Lower lobe of right lung (tissue), 2 donors: ENCODE results near the gene RBFA. TPM values are rescaled to one million over a fixed set of nuclear protein-coding genes. Genes with fewer than 3 reads are reported as not detected.

Experiments
- ATAC-seq, 2 donors: fragments of 200-7000 bp; cut with Tn5 transposase; one replicate each; pipeline ENCODE4 v1.9.1; 2020 to 2022; ENCODE audit warnings: mild to moderate bottlenecking in 2 of 2, moderate library complexity in 2 of 2
- DNase-seq: peaks from one replicate; pipeline ENCODE4 v3.0.0-alpha.2; 2020
- H3K27ac ChIP-seq: fragments of 200-600 bp; one replicate; pipeline ENCODE4 v1.8.0; 2022
- H3K27me3 ChIP-seq: fragments of 200-600 bp; one replicate; pipeline ENCODE4 v1.8.0; 2022; ENCODE audit warnings: low read depth
- H3K36me3 ChIP-seq: fragments of 200-600 bp; one replicate; pipeline ENCODE4 v1.8.0; 2022; ENCODE audit warnings: mild to moderate bottlenecking
- H3K4me1 ChIP-seq: fragments of 200-600 bp; one replicate; pipeline ENCODE4 v1.8.0; 2022
- H3K4me3 ChIP-seq: fragments of 200-600 bp; one replicate; pipeline ENCODE4 v1.8.0; 2022; ENCODE audit warnings: mild to moderate bottlenecking
- H3K9me3 ChIP-seq: fragments of 200-600 bp; one replicate; pipeline ENCODE4 v1.8.0; 2022
- intact Hi-C: fragments of 100-400 bp; cut with DNase I; formaldehyde crosslinking; loops from one replicate; pipeline ENCODE4 v1.11.0; 2022
- total RNA-seq: library from RNA; stranded (reverse); fragmentation: NEBNext Ultra II Directional; extraction: Animal tissue kit (Norgen Biotek cat#: 25700); gene quantifications from one replicate; pipeline ENCODE4 v1.2.1, GENCODE V29; 2021
- TF ChIP-seq, protein P1 (sequence below): fragments of 200-600 bp; IDR thresholded peaks from one replicate; pipeline ENCODE4 v1.8.0; 2022; ENCODE audit warnings: antibody characterized with exemption, mild to moderate bottlenecking
- donor health status: DM: no; HTN: yes; CAD: no; lungs with severe emphysema.

The RBFA gene
- total RNA-seq, 1 donor from 2014 or later: 14.8 TPM

- ATAC-seq (no peak), DNase-seq (no peak)
- TF ChIP-seq, protein P1, sequence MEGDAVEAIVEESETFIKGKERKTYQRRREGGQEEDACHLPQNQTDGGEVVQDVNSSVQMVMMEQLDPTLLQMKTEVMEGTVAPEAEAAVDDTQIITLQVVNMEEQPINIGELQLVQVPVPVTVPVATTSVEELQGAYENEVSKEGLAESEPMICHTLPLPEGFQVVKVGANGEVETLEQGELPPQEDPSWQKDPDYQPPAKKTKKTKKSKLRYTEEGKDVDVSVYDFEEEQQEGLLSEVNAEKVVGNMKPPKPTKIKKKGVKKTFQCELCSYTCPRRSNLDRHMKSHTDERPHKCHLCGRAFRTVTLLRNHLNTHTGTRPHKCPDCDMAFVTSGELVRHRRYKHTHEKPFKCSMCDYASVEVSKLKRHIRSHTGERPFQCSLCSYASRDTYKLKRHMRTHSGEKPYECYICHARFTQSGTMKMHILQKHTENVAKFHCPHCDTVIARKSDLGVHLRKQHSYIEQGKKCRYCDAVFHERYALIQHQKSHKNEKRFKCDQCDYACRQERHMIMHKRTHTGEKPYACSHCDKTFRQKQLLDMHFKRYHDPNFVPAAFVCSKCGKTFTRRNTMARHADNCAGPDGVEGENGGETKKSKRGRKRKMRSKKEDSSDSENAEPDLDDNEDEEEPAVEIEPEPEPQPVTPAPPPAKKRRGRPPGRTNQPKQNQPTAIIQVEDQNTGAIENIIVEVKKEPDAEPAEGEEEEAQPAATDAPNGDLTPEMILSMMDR: no peak
- H3K4me1 ChIP-seq: no peaks in the 10 kb centered on the region
- H3K36me3 ChIP-seq: no peaks in the 10 kb centered on the region
- no peak overlapping the region for H3K4me3 ChIP-seq
- H3K27ac ChIP-seq: no peak overlapping the region
- H3K9me3 ChIP-seq: peaks cover 14% of the 10 kb centered on the region
- intact Hi-C loops: no loop called here
- H3K27me3 ChIP-seq: no peaks in the 10 kb centered on the region
Measured at GRCh38 chr18:80065705-80066104, 31.5 kb downstream of the RBFA start.

DNA sequence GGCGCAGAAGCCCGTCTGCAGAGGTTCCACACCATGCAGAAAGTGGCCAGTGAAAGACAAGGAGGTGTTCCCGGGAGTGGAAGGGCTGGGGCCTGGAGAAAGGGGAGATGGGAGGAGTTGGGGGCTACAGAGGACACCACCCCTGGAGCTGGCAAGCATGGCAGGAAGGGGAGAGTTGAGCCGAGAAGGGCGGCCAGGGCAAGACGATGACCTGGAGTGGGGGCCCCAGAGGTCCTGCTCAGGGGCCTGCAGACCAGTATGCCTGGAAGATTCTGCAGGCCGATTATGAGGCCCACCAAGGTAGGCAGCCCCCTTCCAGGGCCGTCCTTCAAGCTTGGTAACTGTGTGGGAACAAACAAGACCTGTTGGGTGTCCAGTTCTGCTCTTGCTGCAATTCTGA, 33.1 kb downstream of the RBFA start:
- H3K36me3 ChIP-seq: no peaks in the 10 kb centered on the region
- no peak for DNase-seq
- no peak for ATAC-seq
- no peaks in the 10 kb centered on the region for H3K4me1 ChIP-seq
- H3K27me3 ChIP-seq: no peaks in the 10 kb centered on the region
- TF ChIP-seq, protein P1: no peak
- intact Hi-C loops: no loop called here
- H3K27ac ChIP-seq: no peak overlapping the region
- H3K4me3 ChIP-seq: no peak overlapping the region
- H3K9me3 ChIP-seq: peaks cover 4% of the 10 kb centered on the region

GRCh38 chr18:80067897-80068296, 33.7 kb downstream of the RBFA start:
- TF ChIP-seq, protein P1: no peak
- no peaks in the 10 kb centered on the region for H3K9me3 ChIP-seq
- intact Hi-C loops: no loop called here
- ATAC-seq (no peak), DNase-seq (no peak)
- no peaks in the 10 kb centered on the region for H3K4me1 ChIP-seq
- H3K4me3 ChIP-seq: no peak overlapping the region
- H3K36me3 ChIP-seq: no peaks in the 10 kb centered on the region
- H3K27me3 ChIP-seq: no peaks in the 10 kb centered on the region
- H3K27ac ChIP-seq: no peak overlapping the region

- no peak for ATAC-seq
- no peaks in the 10 kb centered on the region for H3K27me3 ChIP-seq
- H3K4me3 ChIP-seq: no peak overlapping the region
- no peak for DNase-seq
- intact Hi-C loops: no loop called here
- H3K36me3 ChIP-seq: no peaks in the 10 kb centered on the region
- H3K27ac ChIP-seq: no peak overlapping the region
- H3K4me1 ChIP-seq: no peaks in the 10 kb centered on the region
- H3K9me3 ChIP-seq: no peaks in the 10 kb centered on the region
- TF ChIP-seq, protein P1: no peak
Measured at GRCh38 chr18:80068571-80069272, 34.5 kb downstream of the RBFA start.

- Histone ChIP-seq H3K27ac (no peak overlapping the region), H3K9me3 (no peaks in the 10 kb centered on the region), H3K36me3 (no peaks in the 10 kb centered on the region), H3K4me3 (no peak overlapping the region), H3K4me1 (no peaks in the 10 kb centered on the region), H3K27me3 (no peaks in the 10 kb centered on the region)
- ATAC-seq (no peak), DNase-seq (no peak)
- intact Hi-C loops: no loop called here
- TF ChIP-seq, protein P1: no peak
Measured at GRCh38 chr18:80070825-80071224, 36.6 kb downstream of the RBFA start.
